Thoracic aorta (tissue), 2 donors: Measurements from ENCODE around the gene SSH2. TPM values are rescaled to one million over a fixed set of nuclear protein-coding genes. Genes with fewer than 3 reads are reported as not detected.

ENCODE experiments used
- ATAC-seq: fragments of 150-250 bp; one replicate; pipeline ENCODE4 v1.8.0; 2017; ENCODE audit warnings: low read depth; ENCODE audit not compliant: insufficient number of reproducible peaks, low FRiP score
- DNase-seq: peaks from one replicate; pipeline ENCODE4 v3.0.0-alpha.2; 2020; ENCODE audit warnings: low spot score
- H3K27ac ChIP-seq, 2 donors: fragments of 200-600 bp; sonication (generic); 1 replicate in 1 of 2; 2 replicates in 1 of 2; pipeline ENCODE4 v1.5.1; 2016; ENCODE audit warnings: mild to moderate bottlenecking in 2 of 2, moderate library complexity in 2 of 2
- H3K27me3 ChIP-seq: fragments of 200-600 bp; sonication (generic); replicated peaks from 2 replicates; pipeline ENCODE4 v1.6.0; 2016; ENCODE audit warnings: mild to moderate bottlenecking; ENCODE audit not compliant: insufficient read depth
- H3K36me3 ChIP-seq: fragments of 200-600 bp; sonication (generic); one replicate; pipeline ENCODE4 v1.5.1; 2016
- H3K4me1 ChIP-seq, 2 donors: fragments of 200-600 bp; sonication (generic); 1 replicate in 1 of 2; 2 replicates in 1 of 2; pipeline versions ENCODE4 v1.5.1 to v1.6.0; 2016; ENCODE audit warnings: low read depth in 2 of 2, mild to moderate bottlenecking in 1 of 2; ENCODE audit not compliant: control insufficient read depth in 1 of 2
- H3K4me3 ChIP-seq: fragments of 200-600 bp; sonication (generic); 2 replicates; pipeline ENCODE4 v1.5.1; 2016; ENCODE audit warnings: mild to moderate bottlenecking
- H3K9me3 ChIP-seq: fragments of 200-600 bp; sonication (generic); 2 replicates; pipeline ENCODE4 v1.5.1; 2016
- total RNA-seq, 2 donors: library from RNA; depleted of rRNA; stranded (reverse); fragments of >200 nt; gene quantifications; one replicate each; pipeline versions ENCODE4 v1.1.0 to v1.2.3, GENCODE V29; 2016
- TF ChIP-seq, protein P1 (sequence below): fragments of 200-600 bp; sonication (generic); IDR thresholded peaks from one replicate; pipeline ENCODE4 v1.5.1; 2019; ENCODE audit warnings: antibody characterized with exemption

SSH2 gene
- total RNA-seq, 2 donors from 2014 or later = 31.5 to 33.2 TPM

DNA sequence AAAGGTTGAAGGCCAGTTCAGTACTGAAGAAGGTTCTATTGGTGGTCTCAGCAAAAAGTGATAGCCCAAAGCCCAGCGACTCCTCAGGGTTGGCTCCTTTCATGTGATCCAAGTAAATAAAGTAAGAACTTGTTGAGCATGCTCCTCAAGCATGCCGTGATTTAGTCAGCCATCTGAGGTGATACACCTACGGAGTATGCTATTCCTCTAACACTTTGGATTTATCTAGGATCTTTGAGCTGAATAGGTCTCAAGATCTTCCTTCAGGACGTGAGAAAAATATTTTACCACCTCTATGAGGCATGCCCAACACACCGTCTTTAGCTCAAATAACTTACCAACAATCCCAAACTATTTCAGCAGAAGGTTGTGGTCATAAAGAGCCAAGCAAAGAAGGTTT lies 154.0 kb downstream of the SSH2 start:
- Histone ChIP-seq H3K9me3 (no peaks in the 10 kb centered on the region), H3K36me3 (no peaks in the 10 kb centered on the region), H3K4me3 (no peak overlapping the region), H3K27ac (no peak overlapping the region), H3K27me3 (no peaks in the 10 kb centered on the region), H3K4me1 (peaks cover 3 to 16% of the 10 kb centered on the region in 2 donors)
- ATAC-seq = no peak
- TF ChIP-seq, protein P1, sequence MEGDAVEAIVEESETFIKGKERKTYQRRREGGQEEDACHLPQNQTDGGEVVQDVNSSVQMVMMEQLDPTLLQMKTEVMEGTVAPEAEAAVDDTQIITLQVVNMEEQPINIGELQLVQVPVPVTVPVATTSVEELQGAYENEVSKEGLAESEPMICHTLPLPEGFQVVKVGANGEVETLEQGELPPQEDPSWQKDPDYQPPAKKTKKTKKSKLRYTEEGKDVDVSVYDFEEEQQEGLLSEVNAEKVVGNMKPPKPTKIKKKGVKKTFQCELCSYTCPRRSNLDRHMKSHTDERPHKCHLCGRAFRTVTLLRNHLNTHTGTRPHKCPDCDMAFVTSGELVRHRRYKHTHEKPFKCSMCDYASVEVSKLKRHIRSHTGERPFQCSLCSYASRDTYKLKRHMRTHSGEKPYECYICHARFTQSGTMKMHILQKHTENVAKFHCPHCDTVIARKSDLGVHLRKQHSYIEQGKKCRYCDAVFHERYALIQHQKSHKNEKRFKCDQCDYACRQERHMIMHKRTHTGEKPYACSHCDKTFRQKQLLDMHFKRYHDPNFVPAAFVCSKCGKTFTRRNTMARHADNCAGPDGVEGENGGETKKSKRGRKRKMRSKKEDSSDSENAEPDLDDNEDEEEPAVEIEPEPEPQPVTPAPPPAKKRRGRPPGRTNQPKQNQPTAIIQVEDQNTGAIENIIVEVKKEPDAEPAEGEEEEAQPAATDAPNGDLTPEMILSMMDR = no peak
- DNase-seq = no peak

DNA sequence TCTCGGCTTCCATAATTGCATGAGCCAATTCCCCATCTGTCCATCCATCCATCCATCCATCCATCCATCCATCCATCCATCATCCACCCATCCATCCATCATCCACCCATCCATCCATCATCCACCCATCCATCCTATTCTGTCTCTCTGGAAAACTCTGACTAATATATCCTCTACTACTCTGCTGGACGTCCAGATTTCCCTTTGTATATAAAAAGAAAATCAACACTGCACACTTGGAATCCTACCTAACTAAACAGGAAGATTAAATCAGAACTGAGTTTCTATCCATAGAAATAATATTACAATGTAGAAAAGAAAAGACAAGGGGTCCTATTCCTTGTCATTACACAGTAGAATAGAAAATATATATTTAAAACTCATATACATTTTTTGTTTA lies 157.0 kb downstream of the SSH2 start:
- no peak for ATAC-seq
- Histone ChIP-seq H3K27me3 (no peaks in the 10 kb centered on the region), H3K36me3 (no peaks in the 10 kb centered on the region), H3K4me3 (no peak overlapping the region), H3K9me3 (no peaks in the 10 kb centered on the region), H3K4me1 (peaks cover 0 to 6% of the 10 kb centered on the region in 2 donors), H3K27ac (no peak overlapping the region)
- TF ChIP-seq, protein P1 = no peak
- no peak for DNase-seq

DNA sequence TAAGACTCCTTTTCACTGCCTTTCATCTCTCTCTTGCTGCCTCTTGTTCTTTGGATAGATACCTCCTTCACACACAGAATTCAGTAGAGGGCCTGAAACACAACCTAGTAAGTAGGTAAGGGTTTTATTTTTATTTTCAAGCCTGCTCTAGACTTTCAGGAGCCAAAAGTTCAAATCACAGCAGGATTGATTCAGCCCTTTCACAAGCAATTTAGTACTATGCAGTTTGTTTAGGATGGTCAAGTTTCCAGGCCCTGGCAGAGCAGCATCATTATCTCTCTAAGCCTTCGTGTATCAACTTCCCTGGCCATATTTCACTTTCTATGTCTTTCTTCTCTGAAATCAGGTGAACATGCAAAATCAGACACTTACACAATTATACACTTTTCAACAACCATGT lies 158.5 kb downstream of the SSH2 start:
- Histone ChIP-seq H3K27me3 (no peaks in the 10 kb centered on the region), H3K36me3 (no peaks in the 10 kb centered on the region), H3K4me1 (peaks cover 0 to 6% of the 10 kb centered on the region in 2 donors), H3K27ac (no peak overlapping the region), H3K4me3 (no peak overlapping the region), H3K9me3 (no peaks in the 10 kb centered on the region)
- TF ChIP-seq, protein P1 = no peak
- ATAC-seq = no peak
- DNase-seq = no peak

DNA sequence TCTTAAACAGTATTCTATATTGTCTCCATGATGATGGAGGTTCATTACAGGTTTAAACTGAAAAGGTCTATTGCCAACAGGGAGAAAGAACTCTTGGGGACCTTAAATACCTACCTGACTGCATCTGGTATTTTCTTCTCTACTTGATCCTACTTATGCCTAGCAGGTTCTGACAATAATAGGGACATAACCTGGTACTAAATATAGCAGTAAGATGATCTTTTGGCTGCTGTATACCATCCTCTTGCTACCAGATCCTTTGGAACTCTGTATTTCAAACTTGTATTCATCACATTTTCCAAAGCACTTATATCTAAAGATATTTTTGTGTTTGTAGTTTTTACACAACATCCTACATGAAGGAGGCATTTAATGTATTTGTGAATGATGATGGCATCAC lies 160.8 kb downstream of the SSH2 start:
- no peaks in the 10 kb centered on the region for H3K9me3 ChIP-seq
- TF ChIP-seq, protein P1 = no peak
- H3K27me3 ChIP-seq = no peaks in the 10 kb centered on the region
- H3K27ac ChIP-seq = no peak overlapping the region
- peaks cover 0 to 6% of the 10 kb centered on the region in 2 donors for H3K4me1 ChIP-seq
- ATAC-seq (no peak), DNase-seq (no peak)
- no peak overlapping the region for H3K4me3 ChIP-seq
- no peaks in the 10 kb centered on the region for H3K36me3 ChIP-seq

DNA sequence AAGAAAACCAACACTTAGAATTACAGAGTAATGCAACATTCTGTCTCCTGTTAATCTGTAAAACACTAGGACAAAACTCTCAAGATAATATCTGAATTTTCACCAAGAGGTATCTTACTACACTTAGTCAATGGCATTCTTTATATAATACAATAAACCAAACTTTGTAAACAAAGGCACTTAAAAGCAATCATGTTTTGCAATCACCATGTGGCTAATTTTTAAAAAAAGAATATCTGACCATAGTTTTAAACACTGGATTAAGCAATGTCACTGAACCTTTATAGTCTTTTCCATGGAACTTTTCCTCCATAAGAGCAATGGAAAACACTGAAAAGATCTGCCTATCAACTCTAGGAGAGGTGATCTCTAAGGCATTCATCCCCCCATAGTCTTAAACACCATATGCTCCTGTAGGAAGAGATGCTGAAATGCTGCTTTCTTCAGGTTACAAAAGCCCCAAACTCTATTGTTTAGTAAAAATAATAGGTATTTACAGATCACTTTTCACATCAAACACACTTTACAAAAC lies 163.2 kb downstream of the SSH2 start:
- Histone ChIP-seq H3K27me3 (no peaks in the 10 kb centered on the region), H3K9me3 (no peaks in the 10 kb centered on the region), H3K4me1 (no peaks in the 10 kb centered on the region), H3K4me3 (no peak overlapping the region), H3K36me3 (no peaks in the 10 kb centered on the region), H3K27ac (no peak overlapping the region)
- ATAC-seq (no peak), DNase-seq (no peak)
- TF ChIP-seq, protein P1 = no peak
